Upper lobe of right lung (tissue), 1 donor: Measurements from ENCODE around the gene NADK. TPM values are rescaled to one million over a fixed set of nuclear protein-coding genes. Genes with fewer than 3 reads are reported as not detected.
A peak's percentile ranks its signal among the peaks of the same experiment; 100 is the strongest.

Experiments
- ATAC-seq: fragments of 200-7000 bp; cut with Tn5 transposase; one replicate; pipeline ENCODE4 v1.9.1; 2020; ENCODE audit warnings: mild to moderate bottlenecking, moderate library complexity
- DNase-seq: peaks from one replicate; pipeline ENCODE4 v3.0.0-alpha.2; 2020
- H3K27ac ChIP-seq: fragments of 200-600 bp; one replicate; pipeline ENCODE4 v1.8.0; 2022
- H3K27me3 ChIP-seq: fragments of 200-600 bp; one replicate; pipeline ENCODE4 v1.8.0; 2022; ENCODE audit warnings: mild to moderate bottlenecking
- H3K36me3 ChIP-seq: fragments of 200-600 bp; one replicate; pipeline ENCODE4 v1.8.0; 2022
- H3K4me1 ChIP-seq: fragments of 200-600 bp; one replicate; pipeline ENCODE4 v1.8.0; 2022
- H3K4me3 ChIP-seq: fragments of 200-600 bp; one replicate; pipeline ENCODE4 v1.8.0; 2022; ENCODE audit warnings: mild to moderate bottlenecking
- H3K9me3 ChIP-seq: fragments of 200-600 bp; one replicate; pipeline ENCODE4 v1.8.0; 2022
- CTCF ChIP-seq: fragments of 200-600 bp; IDR thresholded peaks from one replicate; pipeline ENCODE4 v1.8.0; 2022; ENCODE audit warnings: antibody characterized with exemption
- intact Hi-C: fragments of 100-400 bp; cut with DNase I; formaldehyde crosslinking; loops from one replicate; pipeline ENCODE4 v1.11.0; 2022
- total RNA-seq: library from RNA; stranded (reverse); fragmentation: NEBNext Ultra II Directional; extraction: Animal tissue kit (Norgen Biotek cat#: 25700); gene quantifications from one replicate; pipeline ENCODE4 v1.2.1, GENCODE V29; 2021
- donor health status: DM: no; HTN: yes; CAD: no; lungs with severe emphysema.

Gene NADK
- total RNA-seq, 1 donor from 2014 or later: 99.2 TPM

- intact Hi-C loops: no loop called here
- H3K27ac ChIP-seq: no peak overlapping the region
- no peak for TF ChIP-seq CTCF
- no peak overlapping the region for H3K4me3 ChIP-seq
- DNase-seq (no peak), ATAC-seq (no peak)
- H3K27me3 ChIP-seq: no peaks in the 10 kb centered on the region
- no peaks in the 10 kb centered on the region for H3K4me1 ChIP-seq
- peaks cover 92% of the 10 kb centered on the region for H3K36me3 ChIP-seq
- H3K9me3 ChIP-seq: no peaks in the 10 kb centered on the region
These were observed 24.6 kb upstream of the NADK start for GRCh38 chr1:1802871-1803270.

- Histone ChIP-seq H3K4me1 (no peaks in the 10 kb centered on the region), H3K27ac (no peak overlapping the region), H3K4me3 (no peak overlapping the region), H3K9me3 (no peaks in the 10 kb centered on the region), H3K36me3 (peaks cover 96% of the 10 kb centered on the region), H3K27me3 (no peaks in the 10 kb centered on the region)
- ATAC-seq (no peak), DNase-seq (no peak)
- intact Hi-C loops: no loop called here
- TF ChIP-seq CTCF: no peak
These were observed 21.4 kb upstream of the NADK start for GRCh38 chr1:1799716-1800115.

- ATAC-seq (peak; percentile 24), DNase-seq (no peak)
- Histone ChIP-seq H3K4me1 (no peaks in the 10 kb centered on the region), H3K27me3 (no peaks in the 10 kb centered on the region), H3K27ac (no peak overlapping the region), H3K36me3 (peaks cover 90% of the 10 kb centered on the region), H3K9me3 (no peaks in the 10 kb centered on the region), H3K4me3 (no peak overlapping the region)
- intact Hi-C loops: no loop called here
- no peak for TF ChIP-seq CTCF
These were observed 19.6 kb upstream of the NADK start for GRCh38 chr1:1797731-1798341.

GRCh38 chr1:1796466-1796865, 18.2 kb upstream of the NADK start:
- Histone ChIP-seq H3K27ac (no peak overlapping the region), H3K9me3 (no peaks in the 10 kb centered on the region), H3K4me1 (no peaks in the 10 kb centered on the region), H3K4me3 (no peak overlapping the region), H3K27me3 (no peaks in the 10 kb centered on the region), H3K36me3 (peaks cover 90% of the 10 kb centered on the region)
- TF ChIP-seq CTCF: peak; percentile 34
- intact Hi-C loops: no loop called here
- ATAC-seq (peak; percentile 59), DNase-seq (no peak)

GRCh38 chr1:1794999-1795398, 16.7 kb upstream of the NADK start:
- Histone ChIP-seq H3K4me1 (no peaks in the 10 kb centered on the region), H3K36me3 (peaks cover 90% of the 10 kb centered on the region), H3K27ac (no peak overlapping the region), H3K27me3 (no peaks in the 10 kb centered on the region), H3K9me3 (no peaks in the 10 kb centered on the region), H3K4me3 (no peak overlapping the region)
- TF ChIP-seq CTCF: no peak
- ATAC-seq (no peak), DNase-seq (no peak)
- intact Hi-C loops: no loop called here
